A673 (cell line): Measurements from ENCODE around the gene EFNA3. TPM values are rescaled to one million over a fixed set of nuclear protein-coding genes. Genes with fewer than 3 reads are reported as not detected.

Experiments
- BruUV-seq: library from RNA; stranded (reverse); fragments of 400-500 nt; replicated peaks from 2 replicates; lab custom pipeline; 2021; lab: Mats Ljungman, UMichigan
- CTCF ChIA-PET: fragments of 300-600 bp; sonication (Branson Sonifier 250); formaldehyde crosslinking; loops from one replicate; lab custom pipeline; 2022; ENCODE audit warnings: antibody characterized with exemption; lab: Charles Lee
- POLR2A ChIA-PET: fragments of 300-600 bp; sonication (Branson Sonifier 250); formaldehyde crosslinking; loops from one replicate; lab custom pipeline; 2022; ENCODE audit warnings: antibody characterized with exemption; ENCODE audit not compliant: low non-redundant PET; lab: Charles Lee
- DNase-seq: peaks from one replicate; pipeline ENCODE4 v3.0.0-alpha.2; 2015; ENCODE audit warnings: low spot score
- H3K27ac ChIP-seq: fragments of 200-600 bp; sonication (generic); 2 replicates; pipeline ENCODE4 v1.5.1; 2016; ENCODE audit warnings: mixed run types, low read depth, mild to moderate bottlenecking, mixed read lengths, antibody characterized with exemption, low read length; ENCODE audit not compliant: poor library complexity, severe bottlenecking
- H3K27me3 ChIP-seq: fragments of 200-600 bp; sonication (generic); replicated peaks from 2 replicates; pipeline ENCODE4 v1.6.1; 2017; ENCODE audit warnings: mixed run types, low read depth, mild to moderate bottlenecking, mixed read lengths, antibody characterized with exemption, low read length; ENCODE audit not compliant: insufficient read depth, poor library complexity
- H3K36me3 ChIP-seq: fragments of 200-600 bp; sonication (generic); 2 replicates; pipeline ENCODE4 v1.6.1; 2016; ENCODE audit warnings: mixed run types, mild to moderate bottlenecking, mixed read lengths, antibody characterized with exemption, low read length; ENCODE audit not compliant: insufficient read depth, poor library complexity, severe bottlenecking
- H3K4me1 ChIP-seq: fragments of 200-600 bp; sonication (generic); 2 replicates; pipeline ENCODE4 v1.6.1; 2017; ENCODE audit warnings: mixed run types, mild to moderate bottlenecking, mixed read lengths, antibody characterized with exemption, low read length; ENCODE audit not compliant: insufficient read depth, poor library complexity, severe bottlenecking
- H3K4me3 ChIP-seq: fragments of 200-600 bp; sonication (generic); 2 replicates; pipeline ENCODE4 v1.5.1; 2016; ENCODE audit warnings: low read depth, mixed run types, mild to moderate bottlenecking, mixed read lengths, low read length; ENCODE audit not compliant: poor library complexity, severe bottlenecking
- H3K9me3 ChIP-seq: fragments of 200-600 bp; sonication (generic); 2 replicates; pipeline ENCODE4 v1.6.1; 2016; ENCODE audit warnings: mixed run types, low read depth, mild to moderate bottlenecking, mixed read lengths, antibody characterized with exemption, low read length; ENCODE audit not compliant: poor library complexity, severe bottlenecking
- EZH2 ChIP-seq: fragments of 200-600 bp; sonication (generic); IDR thresholded peaks from 2 replicates; pipeline ENCODE4 v1.6.1; 2017; ENCODE audit warnings: borderline replicate concordance, low read depth, mild to moderate bottlenecking, mixed read lengths, antibody characterized with exemption, low read length; ENCODE audit not compliant: poor library complexity, severe bottlenecking
- intact Hi-C: fragments of 100-400 bp; cut with micrococcal nuclease; formaldehyde crosslinking; loops from one replicate; pipeline ENCODE4 v1.10.0; 2022; ENCODE audit not compliant: unreplicated experiment
- total RNA-seq: library from RNA; stranded (reverse); gene quantifications from 2 replicates; pipeline ENCODE4 v1.2.3, GENCODE V29; 2021
- TF ChIP-seq, protein P1 (sequence below): fragments of 300-800, 200-600 bp; sonication (generic); conservative IDR thresholded peaks from 2 replicates; pipeline ENCODE4 v1.5.1; 2017; ENCODE audit warnings: low read depth, mild to moderate bottlenecking, antibody characterized with exemption, low read length, moderate library complexity, mixed read lengths

EFNA3 gene
- total RNA-seq, 1 experiment from 2014 or later, result 5.8 TPM

DNA sequence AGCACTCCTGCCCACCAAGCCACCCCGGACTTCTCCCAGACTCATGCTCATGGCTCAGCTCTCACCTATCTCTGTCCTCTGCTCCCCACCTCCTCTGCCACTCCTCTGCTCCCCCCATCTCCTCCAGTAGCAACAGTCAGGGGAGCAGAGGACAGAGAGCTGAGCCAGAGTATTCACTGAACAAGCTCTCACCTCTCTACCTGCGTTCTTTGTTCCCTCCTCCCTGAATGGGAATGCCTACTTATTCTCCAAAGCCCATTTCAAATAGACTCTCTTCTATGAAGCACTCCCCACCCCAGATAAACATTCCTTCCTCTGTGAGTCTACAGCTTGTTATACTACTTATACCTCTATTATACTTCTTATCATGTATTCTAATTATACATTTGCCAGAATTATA is 42.6 kb downstream of the EFNA3 start:
- intact Hi-C loops, result no loop called here
- no peaks in the 10 kb centered on the region for H3K9me3 ChIP-seq
- H3K27ac ChIP-seq, result no peak overlapping the region
- H3K36me3 ChIP-seq, result no peaks in the 10 kb centered on the region
- TF ChIP-seq, protein P1, sequence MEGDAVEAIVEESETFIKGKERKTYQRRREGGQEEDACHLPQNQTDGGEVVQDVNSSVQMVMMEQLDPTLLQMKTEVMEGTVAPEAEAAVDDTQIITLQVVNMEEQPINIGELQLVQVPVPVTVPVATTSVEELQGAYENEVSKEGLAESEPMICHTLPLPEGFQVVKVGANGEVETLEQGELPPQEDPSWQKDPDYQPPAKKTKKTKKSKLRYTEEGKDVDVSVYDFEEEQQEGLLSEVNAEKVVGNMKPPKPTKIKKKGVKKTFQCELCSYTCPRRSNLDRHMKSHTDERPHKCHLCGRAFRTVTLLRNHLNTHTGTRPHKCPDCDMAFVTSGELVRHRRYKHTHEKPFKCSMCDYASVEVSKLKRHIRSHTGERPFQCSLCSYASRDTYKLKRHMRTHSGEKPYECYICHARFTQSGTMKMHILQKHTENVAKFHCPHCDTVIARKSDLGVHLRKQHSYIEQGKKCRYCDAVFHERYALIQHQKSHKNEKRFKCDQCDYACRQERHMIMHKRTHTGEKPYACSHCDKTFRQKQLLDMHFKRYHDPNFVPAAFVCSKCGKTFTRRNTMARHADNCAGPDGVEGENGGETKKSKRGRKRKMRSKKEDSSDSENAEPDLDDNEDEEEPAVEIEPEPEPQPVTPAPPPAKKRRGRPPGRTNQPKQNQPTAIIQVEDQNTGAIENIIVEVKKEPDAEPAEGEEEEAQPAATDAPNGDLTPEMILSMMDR, result no peak
- no peak for TF ChIP-seq EZH2
- no TSS peak for BruUV-seq
- CTCF ChIA-PET, result no interaction called here
- no peak overlapping the region for H3K4me3 ChIP-seq
- DNase-seq, result no peak
- POLR2A ChIA-PET, result no interaction called here
- H3K27me3 ChIP-seq, result no peaks in the 10 kb centered on the region
- H3K4me1 ChIP-seq, result no peaks in the 10 kb centered on the region

DNA sequence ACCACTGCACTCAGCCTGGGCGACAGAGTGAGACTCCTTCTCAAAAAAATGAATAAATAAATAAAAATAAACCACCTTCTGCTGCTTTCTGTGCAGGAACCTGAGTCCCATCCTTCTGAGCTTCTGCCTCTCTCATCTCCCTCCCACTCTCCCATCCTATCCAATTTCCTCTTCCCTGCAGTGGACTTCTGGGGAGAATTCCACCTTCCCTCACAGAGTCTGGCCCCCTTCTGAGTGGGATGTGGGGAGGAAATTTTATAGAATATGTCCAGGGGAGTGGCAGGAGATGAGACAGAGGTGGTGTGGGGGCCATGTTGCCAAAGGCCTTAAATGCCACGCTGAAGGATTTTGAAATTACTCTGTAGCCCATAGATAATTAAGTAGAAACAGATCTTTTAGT is 43.7 kb downstream of the EFNA3 start:
- no peak overlapping the region for H3K4me3 ChIP-seq
- DNase-seq, result no peak
- no peak overlapping the region for H3K27ac ChIP-seq
- peaks cover 10% of the 10 kb centered on the region for H3K4me1 ChIP-seq
- H3K36me3 ChIP-seq, result no peaks in the 10 kb centered on the region
- TF ChIP-seq, protein P1, result no peak
- no peak for TF ChIP-seq EZH2
- intact Hi-C loops, result no loop called here
- ChIA-PET CTCF (no interaction called here), POLR2A (no interaction called here)
- H3K9me3 ChIP-seq, result no peaks in the 10 kb centered on the region
- no peaks in the 10 kb centered on the region for H3K27me3 ChIP-seq
- no TSS peak for BruUV-seq

DNA sequence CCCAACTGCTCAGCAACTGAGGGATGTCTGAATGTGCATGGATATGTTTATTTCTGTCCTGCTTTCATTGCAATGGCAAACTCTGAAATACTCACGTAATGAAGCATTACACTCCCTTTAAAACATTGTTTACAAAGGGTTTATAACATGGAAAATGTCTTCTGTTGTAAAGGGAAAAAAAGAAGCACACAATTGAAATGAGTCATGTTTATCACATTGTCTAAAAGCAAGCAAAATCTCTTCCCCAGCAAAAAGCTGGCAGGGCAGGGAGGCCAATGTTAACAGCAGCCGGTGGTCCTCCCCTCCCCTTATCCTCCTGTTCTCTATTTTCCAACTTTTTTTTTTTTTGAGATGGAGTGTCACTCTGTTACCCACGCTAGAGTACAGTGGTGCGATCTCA is 45.2 kb downstream of the EFNA3 start:
- Histone ChIP-seq H3K27me3 (no peaks in the 10 kb centered on the region), H3K36me3 (no peaks in the 10 kb centered on the region), H3K9me3 (no peaks in the 10 kb centered on the region), H3K27ac (no peak overlapping the region), H3K4me1 (peaks cover 21% of the 10 kb centered on the region), H3K4me3 (no peak overlapping the region)
- CTCF ChIA-PET, result no interaction called here
- DNase-seq, result no peak
- TF ChIP-seq EZH2, result no peak
- TF ChIP-seq, protein P1, result no peak
- no TSS peak for BruUV-seq
- intact Hi-C loops, result no loop called here
- POLR2A ChIA-PET, result no interaction called here
